ENCODE measurements around the gene GHR. TPM values are rescaled to one million over a fixed set of nuclear protein-coding genes. Genes with fewer than 3 reads are reported as not detected.

Gene GHR
- total and polyA plus RNA-seq, 2 donors (not counting 3 experiments of a cell fraction or from before 2014, with no cell fraction given): 0.27 to 0.28 TPM

DNA sequence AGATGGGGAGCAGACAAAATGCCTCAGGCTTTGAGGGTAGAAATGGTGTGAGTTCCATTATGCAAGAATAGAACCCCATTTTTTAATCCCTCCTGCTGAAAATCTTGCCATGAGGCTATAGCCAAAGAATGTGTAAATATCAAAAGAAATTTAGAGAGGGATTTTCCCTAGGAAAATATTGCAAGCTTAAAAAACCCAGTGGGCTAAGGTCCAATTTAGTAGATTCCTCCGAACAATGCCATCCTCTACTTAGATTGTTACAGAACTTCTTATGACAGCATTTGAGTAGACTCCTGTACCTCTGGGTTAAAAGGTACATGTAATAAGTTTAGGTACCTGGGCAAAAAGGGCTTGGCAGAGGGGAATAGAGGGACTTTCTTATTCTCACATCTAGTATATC is 138.4 kb downstream of the GHR start:
- FAIRE-seq (no peak), DNase-seq (ENCODE audit: low read depth, low spot score) (no peak)
- H3K4me1 ChIP-seq (ENCODE audit: control insufficient read depth, extremely low read depth, insufficient read depth, low read length): no peaks in the 10 kb centered on the region
- dilution Hi-C loops (cut with MboI; ENCODE audit: extremely low pct_ligation_motif_present, low sequenced_read_pairs): no loop called here
- H3K27ac ChIP-seq (ENCODE audit: insufficient read depth, low read depth, low read length): no peak overlapping the region
- H3K4me2 ChIP-seq (ENCODE audit: insufficient read depth, low read length): no peak overlapping the region
- no peaks in the 10 kb centered on the region for H3K9me1 ChIP-seq (replicated peaks; ENCODE audit: control insufficient read depth, extremely low read depth, insufficient read depth, low read length)
- CTCF ChIA-PET: interaction anchor here (1.6 kb wide), 1 partner anchor 22 kb away, joined by 4 read pairs; no protein-coding TSS in a partner anchor
- H3K36me3 ChIP-seq (ENCODE audit: control insufficient read depth in 2 of 2, extremely low read depth in 1 of 2, insufficient read depth in 2 of 2, low read length in 2 of 2): no peaks in the 10 kb centered on the region
- intact Hi-C loops (cut with micrococcal nuclease): no loop called here
- peaks cover 0 to 4% of the 10 kb centered on the region in 2 experiments for H3K27me3 ChIP-seq (ENCODE audit: control insufficient read depth in 2 of 2, insufficient read depth in 2 of 2, low read length in 2 of 2)
- H3K79me2 ChIP-seq (ENCODE audit: control insufficient read depth, insufficient read depth, low read length): no peaks in the 10 kb centered on the region
- H3K4me3 ChIP-seq (replicated peaks in 1 of 3; ENCODE audit: insufficient read depth in 1 of 3, low read depth in 1 of 3, low read length in 3 of 3): no peak overlapping the region
- no peak overlapping the region for H2AFZ ChIP-seq (ENCODE audit: low read depth, low read length)
- no TSS peak for BruUV-seq (replicated peaks)
- no peak overlapping the region for H3K9ac ChIP-seq (replicated peaks; ENCODE audit: extremely low read depth, insufficient read depth, low read length)
- no peaks in the 10 kb centered on the region for H4K20me1 ChIP-seq (replicated peaks; ENCODE audit: control insufficient read depth, extremely low read depth, insufficient read depth, low read length)
- TF ChIP-seq, protein P1, sequence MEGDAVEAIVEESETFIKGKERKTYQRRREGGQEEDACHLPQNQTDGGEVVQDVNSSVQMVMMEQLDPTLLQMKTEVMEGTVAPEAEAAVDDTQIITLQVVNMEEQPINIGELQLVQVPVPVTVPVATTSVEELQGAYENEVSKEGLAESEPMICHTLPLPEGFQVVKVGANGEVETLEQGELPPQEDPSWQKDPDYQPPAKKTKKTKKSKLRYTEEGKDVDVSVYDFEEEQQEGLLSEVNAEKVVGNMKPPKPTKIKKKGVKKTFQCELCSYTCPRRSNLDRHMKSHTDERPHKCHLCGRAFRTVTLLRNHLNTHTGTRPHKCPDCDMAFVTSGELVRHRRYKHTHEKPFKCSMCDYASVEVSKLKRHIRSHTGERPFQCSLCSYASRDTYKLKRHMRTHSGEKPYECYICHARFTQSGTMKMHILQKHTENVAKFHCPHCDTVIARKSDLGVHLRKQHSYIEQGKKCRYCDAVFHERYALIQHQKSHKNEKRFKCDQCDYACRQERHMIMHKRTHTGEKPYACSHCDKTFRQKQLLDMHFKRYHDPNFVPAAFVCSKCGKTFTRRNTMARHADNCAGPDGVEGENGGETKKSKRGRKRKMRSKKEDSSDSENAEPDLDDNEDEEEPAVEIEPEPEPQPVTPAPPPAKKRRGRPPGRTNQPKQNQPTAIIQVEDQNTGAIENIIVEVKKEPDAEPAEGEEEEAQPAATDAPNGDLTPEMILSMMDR (IDR thresholded peaks at IDR 0.05; ENCODE audit: extremely low read depth in 1 of 2, insufficient read depth in 1 of 2, low read depth in 1 of 2, low read length in 2 of 2): no peak
- TF ChIP-seq EZH2 (IDR thresholded peaks at IDR 0.05; ENCODE audit: borderline replicate concordance, low read depth, low read length, severe bottlenecking): no peak
- TF ChIP-seq POLR2A (IDR thresholded peaks at IDR 0.05; ENCODE audit: low read depth, low read length): no peak
- no peak for TF ChIP-seq MYC (IDR thresholded peaks at IDR 0.05; ENCODE audit: low read depth, low read length)
- no peak for TF ChIP-seq JUN (IDR thresholded peaks at IDR 0.05; ENCODE audit: borderline replicate concordance, insufficient read depth, insufficient read length, low read depth)
- no peak for TF ChIP-seq POLR2AphosphoS5 (IDR thresholded peaks at IDR 0.05; ENCODE audit: insufficient read depth, low read depth, low read length)
- no peak for TF ChIP-seq GATA2 (IDR thresholded peaks at IDR 0.05; ENCODE audit: insufficient read depth, insufficient read length, low read depth, low read length)
- TF ChIP-seq, protein P2, sequence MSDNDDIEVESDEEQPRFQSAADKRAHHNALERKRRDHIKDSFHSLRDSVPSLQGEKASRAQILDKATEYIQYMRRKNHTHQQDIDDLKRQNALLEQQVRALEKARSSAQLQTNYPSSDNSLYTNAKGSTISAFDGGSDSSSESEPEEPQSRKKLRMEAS (IDR thresholded peaks at IDR 0.05; ENCODE audit: insufficient read depth, insufficient read length): no peak
- no peak for TF ChIP-seq FOS (IDR thresholded peaks at IDR 0.05; ENCODE audit: borderline replicate concordance, insufficient read depth, low read length)
- H3K9me3 ChIP-seq (replicated peaks; ENCODE audit: control insufficient read depth, insufficient read depth, low read length): no peaks in the 10 kb centered on the region
- POLR2A ChIA-PET: no interaction called here
